ENCODE data around the gene SDF2L1.

GRCh38 chr22:21613553-21614233 lies 28.4 kb upstream of the SDF2L1 start:
- TF ChIP-seq CTCF (IDR thresholded peaks at IDR 0.05) (no peak), POLR2A (IDR thresholded peaks at IDR 0.05) (no peak), EP300 (IDR thresholded peaks at IDR 0.05) (no peak)

Measured in suprapubic skin (tissue), 3 donors.